Measurements from ENCODE around the gene CREB3. TPM values are rescaled to one million over a fixed set of nuclear protein-coding genes. Genes with fewer than 3 reads are reported as not detected.

CREB3 gene
- total RNA-seq, 1 donor from 2014 or later: 28.8 TPM

- ATAC-seq (no peak), DNase-seq (ENCODE audit: low spot score) (no peak)
- intact Hi-C loops (cut with DNase I): no loop called here
Observed at GRCh38 chr9:35763803-35764202, 31.3 kb downstream of the CREB3 start.

GRCh38 chr9:35766997-35767396, 34.5 kb downstream of the CREB3 start:
- ATAC-seq (no peak), DNase-seq (ENCODE audit: low spot score) (no peak)
- intact Hi-C loops (cut with DNase I): no loop called here

- ATAC-seq (no peak), DNase-seq (ENCODE audit: low spot score) (no peak)
- intact Hi-C loops (cut with DNase I): no loop called here
Observed at GRCh38 chr9:35767458-35767857, 35.0 kb downstream of the CREB3 start.

GRCh38 chr9:35769763-35770162, 37.3 kb downstream of the CREB3 start:
- DNase-seq (ENCODE audit: low spot score) (no peak), ATAC-seq (no peak)
- intact Hi-C loops (cut with DNase I): no loop called here

- DNase-seq (ENCODE audit: low spot score) (no peak), ATAC-seq (peak; percentile 88)
- intact Hi-C loops (cut with DNase I): no loop called here
Observed at GRCh38 chr9:35771075-35771433, 38.6 kb downstream of the CREB3 start.

GRCh38 chr9:35771534-35771933, 39.1 kb downstream of the CREB3 start:
- DNase-seq (ENCODE audit: low spot score) (no peak), ATAC-seq (peak; percentile 67)
- intact Hi-C loops (cut with DNase I): no loop called here

- intact Hi-C loops (cut with DNase I): no loop called here
- peak; percentile 11 for ATAC-seq
- no peak for DNase-seq (ENCODE audit: low spot score)
Observed at GRCh38 chr9:35771943-35772342, 39.5 kb downstream of the CREB3 start.

GRCh38 chr9:35774907-35775635, 42.6 kb downstream of the CREB3 start:
- ATAC-seq (peak; percentile 64), DNase-seq (ENCODE audit: low spot score) (no peak)
- intact Hi-C loops (cut with DNase I): no loop called here

GRCh38 chr9:35776018-35776417, 43.6 kb downstream of the CREB3 start:
- intact Hi-C loops (cut with DNase I): no loop called here
- DNase-seq (ENCODE audit: low spot score): no peak
- no peak for ATAC-seq

- ATAC-seq: no peak
- no peak for DNase-seq (ENCODE audit: low spot score)
- intact Hi-C loops (cut with DNase I): no loop called here
Observed at GRCh38 chr9:35778496-35778895, 46.0 kb downstream of the CREB3 start.

- no peak for ATAC-seq
- no peak for DNase-seq (ENCODE audit: low spot score)
- intact Hi-C loops (cut with DNase I): no loop called here
Observed at GRCh38 chr9:35781066-35781465, 48.6 kb downstream of the CREB3 start.

GRCh38 chr9:35783418-35783817, 51.0 kb downstream of the CREB3 start:
- no peak for ATAC-seq
- no peak for DNase-seq (ENCODE audit: low spot score)
- intact Hi-C loops (cut with DNase I): no loop called here

Small RNA genes lying within 50 kb of the gene (microRNA-seq; reads per million reads assigned to microRNA genes)
- gene MIR6852 (not detected), gene MIR6853 (not detected)

Other genes starting within 250 kb of the CREB3 start
- gene RUSC2, start 242.6 kb upstream of the CREB3 start, total RNA-seq: 45.7 TPM
- gene TESK1, start 127.4 kb upstream of the CREB3 start, total RNA-seq: 49.0 TPM
- gene CD72, start 114.3 kb upstream of the CREB3 start, total RNA-seq: 5.5 TPM
- gene SIT1, start 81.7 kb upstream of the CREB3 start, total RNA-seq: 0.67 TPM
- gene RMRP, start 74.6 kb upstream of the CREB3 start, total RNA-seq: 12,220 TPM
- gene CCDC107, start 74.4 kb upstream of the CREB3 start, total RNA-seq: 28.0 TPM
- gene ARHGEF39, start 67.5 kb upstream of the CREB3 start, total RNA-seq: not detected
- not detected for gene CA9, start 58.7 kb upstream of the CREB3 start, total RNA-seq
- gene TPM2, start 42.7 kb upstream of the CREB3 start, total RNA-seq: 165 TPM
- 411 TPM for gene TLN1, start 471 bp upstream of the CREB3 start, total RNA-seq
- gene GBA2, start 16.6 kb downstream of the CREB3 start, total RNA-seq: 67.5 TPM
- gene RGP1, start 16.6 kb downstream of the CREB3 start, total RNA-seq: 28.9 TPM
- gene MSMP, start 21.6 kb downstream of the CREB3 start, total RNA-seq: not detected
- gene NPR2, start 58.9 kb downstream of the CREB3 start, total RNA-seq: 41.8 TPM
- 6.3 TPM for gene SPAG8, start 79.6 kb downstream of the CREB3 start, total RNA-seq
- 31.2 TPM for gene HINT2, start 82.4 kb downstream of the CREB3 start, total RNA-seq
- gene FAM221B, start 96.1 kb downstream of the CREB3 start, total RNA-seq: not detected
- gene TMEM8B, start 96.6 kb downstream of the CREB3 start, total RNA-seq: 31.7 TPM
- not detected for gene OR13J1, start 137.7 kb downstream of the CREB3 start, total RNA-seq
- 4.5 TPM for gene HRCT1, start 173.5 kb downstream of the CREB3 start, total RNA-seq
- 5.8 TPM for gene SPAAR, start 176.8 kb downstream of the CREB3 start, total RNA-seq
- not detected for gene OR2S2, start 225.5 kb downstream of the CREB3 start, total RNA-seq

All from sciatic nerve (tissue), 2 donors.